CD4-positive, alpha-beta T cell (primary cell): ENCODE measurements around the gene TUBB4B. TPM values are rescaled to one million over a fixed set of nuclear protein-coding genes. Genes with fewer than 3 reads are reported as not detected.

ENCODE experiments used
- ATAC-seq: fragments of 200-7000 bp; cut with Tn5 transposase; one replicate; pipeline ENCODE4 v1.10.0; 2022; ENCODE audit warnings: mild to moderate bottlenecking; ENCODE audit not compliant: poor library complexity
- CTCF ChIA-PET: fragments of 350-600 bp; sonication (Branson Sonifier 250); formaldehyde crosslinking; loops from one replicate; lab custom pipeline; 2021; ENCODE audit warnings: antibody characterized with exemption, inconsistent platforms; lab: Charles Lee
- POLR2A ChIA-PET: fragments of 350-600 bp; sonication (Branson Sonifier 250); formaldehyde crosslinking; loops from one replicate; lab custom pipeline; 2021; ENCODE audit warnings: antibody characterized with exemption, inconsistent platforms; lab: Charles Lee
- DNase-seq, 14 experiments: peaks; one replicate each; pipeline ENCODE4 v3.0.0-alpha.2; 2013 to 2020; ENCODE audit warnings: mixed read lengths in 2 of 14
- H3K27ac ChIP-seq, 2 donors: one replicate each; pipeline versions ENCODE4 v1.5.1 to v1.7.0; 2013; ENCODE audit warnings: low read length in 2 of 2, low read depth in 1 of 2, mild to moderate bottlenecking in 1 of 2
- H3K27me3 ChIP-seq, 2 experiments: 1 replicate in 1 of 2; 2 replicates in 1 of 2; pipeline versions ENCODE4 v1.6.1 to v1.7.0; 2013; ENCODE audit warnings: low read length in 2 of 2, control low read depth in 1 of 2, mild to moderate bottlenecking in 1 of 2, moderate library complexity in 1 of 2; ENCODE audit not compliant: insufficient read depth in 2 of 2, control insufficient read depth in 1 of 2
- H3K36me3 ChIP-seq: one replicate; pipeline ENCODE4 v1.6.1; 2013; ENCODE audit warnings: low read length, control low read depth; ENCODE audit not compliant: insufficient read depth
- H3K4me1 ChIP-seq: one replicate; pipeline ENCODE4 v1.6.1; 2013; ENCODE audit warnings: low read length, control low read depth; ENCODE audit not compliant: insufficient read depth
- H3K4me3 ChIP-seq: one replicate; pipeline ENCODE4 v1.5.1; 2013; ENCODE audit warnings: mild to moderate bottlenecking, low read length, moderate library complexity
- H3K9me3 ChIP-seq, 2 experiments: 1 replicate in 1 of 2; 2 replicates in 1 of 2; pipeline versions ENCODE4 v1.6.1 to v1.7.0; 2013; ENCODE audit warnings: low read length in 2 of 2, mild to moderate bottlenecking in 2 of 2, control low read depth in 1 of 2, moderate library complexity in 1 of 2; ENCODE audit not compliant: control insufficient read depth in 1 of 2, insufficient read depth in 1 of 2
- H3K27ac Mint-ChIP-seq: one replicate; pipeline ENCODE4 v1.8.0; 2020; ENCODE audit warnings: mixed read lengths
- H3K27me3 Mint-ChIP-seq: one replicate; pipeline ENCODE4 v1.8.0; 2021; ENCODE audit warnings: mixed read lengths
- H3K36me3 Mint-ChIP-seq: one replicate; pipeline ENCODE4 v1.8.0; 2021; ENCODE audit warnings: low read depth, mixed read lengths
- H3K4me1 Mint-ChIP-seq: one replicate; pipeline ENCODE4 v1.8.0; 2021; ENCODE audit warnings: low read depth, mixed read lengths
- H3K4me3 Mint-ChIP-seq: one replicate; pipeline ENCODE4 v1.8.0; 2020; ENCODE audit warnings: mild to moderate bottlenecking, mixed read lengths
- H3K9me3 Mint-ChIP-seq: one replicate; pipeline ENCODE4 v1.8.0; 2020; ENCODE audit warnings: mixed read lengths
- CTCF ChIP-seq: fragments of 200-600 bp; IDR thresholded peaks from one replicate; pipeline ENCODE4 v1.8.0; 2022; ENCODE audit warnings: antibody characterized with exemption, mild to moderate bottlenecking
- intact Hi-C, 2 experiments: fragments of 100-400 bp; cut with DNase I in 1 of 2; cut with micrococcal nuclease in 1 of 2; formaldehyde crosslinking; loops; one replicate each; pipeline versions ENCODE4 v1.15.1 to v1.9.0; 2023 to 2025; cut with DNase I, micrococcal nuclease
- total RNA-seq, 174 experiments: library from RNA in 2 of 174; stranded (reverse) in 2 of 174; gene quantifications; one replicate each; pipeline ENCODE4 v1.2.3 and lab custom pipeline; 2021 to 2026

The TUBB4B gene
- total RNA-seq, 2 experiments from 2014 or later: 93.8 to 98.2 TPM

GRCh38 chr9:137201205-137201868 lies 39.8 kb upstream of the TUBB4B start:
- intact Hi-C loops: loop anchor here (1.0 to 2.0 kb wide), 2 partner anchors 21 to 22 kb away; partner anchors contain the start of gene RNF208 (in 1 of the 2)
- POLR2A ChIA-PET: interaction anchor here (0.7 to 2.5 kb wide), 12 partner anchors 9 to 315 kb away, joined by 4 to 39 read pairs (median 8); partner anchors contain the start of genes ANAPC2, MAN1B1, NELFB and RNF208
- no peak for ATAC-seq
- Histone ChIP-seq H3K27me3 (no peaks in the 10 kb centered on the region), H3K36me3 (peaks cover 2% of the 10 kb centered on the region), H3K4me1 (peaks cover 56% of the 10 kb centered on the region), H3K27ac (peak overlapping the region; percentile 72 to 76), H3K4me3 (peak overlapping the region; percentile 87), H3K9me3 (peaks cover 0 to 6% of the 10 kb centered on the region in 2 experiments)
- no peaks in the 10 kb centered on the region for H3K27me3 Mint-ChIP-seq
- TF ChIP-seq CTCF: no peak
- H3K36me3 Mint-ChIP-seq: peaks cover 5% of the 10 kb centered on the region
- no peak for DNase-seq
- peak overlapping the region; percentile 84 for H3K27ac Mint-ChIP-seq
- H3K4me3 Mint-ChIP-seq: peak overlapping the region; percentile 93
- no peaks in the 10 kb centered on the region for H3K9me3 Mint-ChIP-seq
- H3K4me1 Mint-ChIP-seq: peaks cover 31% of the 10 kb centered on the region
- CTCF ChIA-PET: interaction anchor here (0.6 to 1.4 kb wide), 7 partner anchors 12 to 134 kb away, joined by 3 to 9 read pairs (median 4); partner anchors contain the start of genes ANAPC2, RNF224 and SSNA1

GRCh38 chr9:137202966-137203365 lies 38.1 kb upstream of the TUBB4B start:
- ChIA-PET POLR2A (interaction anchor here (0.7 to 2.2 kb wide), 3 partner anchors 14 to 73 kb away, joined by 3 to 9 read pairs (median 3); partner anchors contain the start of gene SSNA1), CTCF (no interaction called here)
- H3K4me1 Mint-ChIP-seq: peaks cover 44% of the 10 kb centered on the region
- peaks cover 65% of the 10 kb centered on the region for H3K4me1 ChIP-seq
- DNase-seq (no peak), ATAC-seq (no peak)
- no peaks in the 10 kb centered on the region for H3K9me3 Mint-ChIP-seq
- no peaks in the 10 kb centered on the region for H3K27me3 Mint-ChIP-seq
- intact Hi-C loops: no loop called here
- peaks cover 2% of the 10 kb centered on the region for H3K36me3 ChIP-seq
- peaks cover 0 to 6% of the 10 kb centered on the region in 2 experiments for H3K9me3 ChIP-seq
- no peak overlapping the region for H3K4me3 ChIP-seq
- H3K27ac ChIP-seq: no peak overlapping the region
- peaks cover 13% of the 10 kb centered on the region for H3K36me3 Mint-ChIP-seq
- peak overlapping the region; percentile 58 for H3K27ac Mint-ChIP-seq
- H3K4me3 Mint-ChIP-seq: peak overlapping the region; percentile 60
- no peaks in the 10 kb centered on the region for H3K27me3 ChIP-seq
- no peak for TF ChIP-seq CTCF

GRCh38 chr9:137204731-137205125 lies 36.4 kb upstream of the TUBB4B start:
- H3K27ac Mint-ChIP-seq: peak overlapping the region; percentile 93
- H3K27me3 Mint-ChIP-seq: no peaks in the 10 kb centered on the region
- ChIA-PET CTCF (interaction anchor here (0.6 to 1.1 kb wide), 2 partner anchors 16 to 32 kb away, joined by 3 read pairs; no protein-coding TSS in a partner anchor), POLR2A (interaction anchor here (0.8 to 4.0 kb wide), 8 partner anchors 11 to 118 kb away, joined by 3 to 22 read pairs (median 5); partner anchors contain the start of genes MAN1B1, RNF208, SSNA1 and TUBB4B)
- H3K4me1 Mint-ChIP-seq: peaks cover 44% of the 10 kb centered on the region
- H3K4me3 ChIP-seq: peak overlapping the region; percentile 90
- DNase-seq: no peak
- H3K4me1 ChIP-seq: peaks cover 51% of the 10 kb centered on the region
- H3K9me3 Mint-ChIP-seq: no peaks in the 10 kb centered on the region
- peaks cover 13% of the 10 kb centered on the region for H3K36me3 Mint-ChIP-seq
- H3K4me3 Mint-ChIP-seq: peak overlapping the region; percentile 95
- intact Hi-C loops: loop anchor here (1.0 kb wide), 2 partner anchors 16 to 19 kb away; partner anchors contain the start of genes ANAPC2 (in 1 of the 2) and SSNA1 (in 1 of the 2)
- H3K36me3 ChIP-seq: peaks cover 5% of the 10 kb centered on the region
- H3K9me3 ChIP-seq: no peaks in the 10 kb centered on the region
- no peaks in the 10 kb centered on the region for H3K27me3 ChIP-seq
- H3K27ac ChIP-seq: peak overlapping the region; percentile 79 to 88
- ATAC-seq: no peak
- no peak for TF ChIP-seq CTCF
